Left kidney (tissue), 8 donors: ENCODE data around the gene NLRC3. TPM values are rescaled to one million over a fixed set of nuclear protein-coding genes. Genes with fewer than 3 reads are reported as not detected.
A peak's percentile ranks its signal among the peaks of the same experiment; 100 is the strongest.
"Not testable (repeated sequence)": the region's sequence is repeated elsewhere in the genome, so short reads cannot be mapped to it uniquely, and the experiment has no call there.

Source experiments
- DNase-seq: peaks from one replicate; pipeline ENCODE4 v3.0.0-alpha.2; 2013
- long read RNA-seq, 8 donors: transcript quantifications; one replicate each; lab custom pipeline, GENCODE V29; 2026
- polyA plus RNA-seq: library from polyadenylated mRNA; unstranded; fragments of 120-200 nt; gene quantifications from one replicate; pipeline ENCODE4 v1.2.1, GENCODE V29; 2013; ENCODE audit not compliant: insufficient read length

NLRC3 gene
- polyA plus RNA-seq = 2.1 TPM
- long read RNA-seq, donor 1 = 0 reads
- long read RNA-seq, donor 2 = 0 reads
- long read RNA-seq, donor 3 = 0 reads
- long read RNA-seq, donor 4 = 0 reads
- long read RNA-seq, donor 5 = 0 reads
- long read RNA-seq, donor 6 = 0 reads
- long read RNA-seq, donor 7 = 0 reads
- long read RNA-seq, donor 8 = 0 reads

DNA sequence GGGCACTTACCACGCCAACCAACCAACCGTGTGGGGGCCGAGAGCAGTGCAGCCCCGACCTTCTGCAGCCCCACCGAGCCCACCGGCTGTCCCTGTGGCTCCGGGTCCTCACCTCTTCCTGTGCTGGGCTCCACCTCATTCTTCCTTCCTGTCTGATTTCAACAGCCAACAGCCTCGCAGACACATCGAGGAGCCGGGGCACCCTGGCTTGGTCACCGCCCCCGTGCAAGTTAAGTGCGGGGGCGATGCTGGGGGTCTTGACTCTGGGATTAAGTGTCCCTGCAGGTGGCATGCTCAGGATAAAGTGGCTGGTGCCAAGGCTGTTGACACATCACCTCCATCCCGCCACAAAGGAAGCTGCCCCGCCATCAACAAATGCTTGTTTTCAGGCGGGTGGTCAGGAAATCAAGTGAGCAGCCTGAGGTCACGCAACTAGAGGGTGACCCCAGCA, at the start of gene NLRC3:
Gene NLRC3 (minus strand): TSS at position 102 of the 451 bp plus-strand sequence. CDS start 12,367 bp downstream, outside the sequence.
- no peak for DNase-seq

DNA sequence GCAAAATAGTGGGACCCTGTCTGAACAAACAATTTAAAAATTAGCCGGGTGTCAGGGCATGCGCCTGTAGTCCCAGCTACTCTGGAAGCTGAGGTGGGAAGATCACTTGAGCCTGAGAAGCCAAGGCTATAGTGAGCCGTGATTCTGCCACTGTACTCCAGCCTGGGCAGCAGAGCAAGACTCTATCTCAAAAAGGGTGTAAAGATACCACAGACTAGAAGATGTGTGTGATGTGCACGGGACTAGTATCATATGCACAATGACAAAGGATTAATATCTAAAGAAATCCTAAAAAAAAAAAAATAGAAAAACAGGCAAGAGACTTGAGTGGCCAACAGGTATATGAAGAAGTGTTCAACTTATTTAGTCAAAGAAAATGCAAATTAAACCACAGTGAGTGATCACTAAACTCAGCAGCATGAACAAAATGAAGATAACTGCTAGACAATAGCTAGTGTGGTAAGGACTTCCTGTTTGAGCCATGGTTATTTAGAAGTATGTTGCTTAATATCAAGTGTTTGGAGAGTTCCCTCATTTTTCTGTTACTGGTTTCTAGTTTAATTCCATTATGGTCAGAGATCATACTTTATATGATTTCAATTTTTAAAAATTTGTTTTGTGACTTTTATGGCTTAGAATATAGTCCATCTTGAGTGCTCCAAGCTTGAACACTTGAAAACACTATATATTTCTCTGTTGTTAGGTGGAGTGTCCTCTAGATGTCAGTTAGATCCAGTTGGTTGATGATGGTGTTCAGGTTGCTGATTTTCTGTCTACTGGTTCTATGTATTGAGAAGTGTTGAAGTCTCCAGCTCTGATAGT, 48.9 kb upstream of the NLRC3 start:
- no peak for DNase-seq

DNA sequence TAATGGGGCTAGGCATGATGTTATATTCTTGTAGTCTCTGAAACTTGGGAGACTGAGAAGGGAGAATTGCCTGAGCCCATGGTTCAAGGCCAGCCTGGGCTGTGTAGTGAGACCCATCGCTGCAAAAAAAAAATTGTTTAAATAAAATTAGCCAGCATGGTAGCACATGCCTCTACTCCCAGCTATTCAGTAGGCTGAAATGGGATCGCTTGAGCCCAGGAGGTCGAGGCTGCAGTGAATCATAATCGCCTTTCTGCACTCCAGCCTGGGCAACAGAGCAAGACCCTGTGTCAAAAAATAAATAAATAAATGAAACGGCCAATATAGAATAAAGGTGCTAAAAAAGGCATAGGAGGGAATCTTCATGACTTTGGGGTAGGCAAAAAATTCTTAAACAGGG, 48.1 kb upstream of the NLRC3 start:
- no peak for DNase-seq

DNA sequence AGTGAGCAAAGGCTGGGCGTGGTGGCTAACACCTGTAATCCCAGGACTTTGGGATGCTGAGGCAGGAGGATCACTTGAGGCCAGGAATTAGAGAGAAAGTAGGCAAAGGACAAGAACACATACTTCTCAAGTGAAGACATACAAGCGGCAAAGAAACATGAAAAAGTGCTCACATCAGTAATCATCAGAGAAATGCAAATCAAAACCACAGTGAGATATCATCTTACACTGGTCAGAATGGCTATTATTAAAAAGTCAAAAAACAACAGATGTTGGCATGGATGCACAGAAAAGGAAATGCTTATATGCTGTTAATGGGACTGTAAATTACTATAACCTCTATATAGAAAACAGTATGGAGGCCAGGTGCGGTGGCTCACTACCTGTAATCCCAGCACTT, 46.4 kb upstream of the NLRC3 start:
- DNase-seq = no peak

DNA sequence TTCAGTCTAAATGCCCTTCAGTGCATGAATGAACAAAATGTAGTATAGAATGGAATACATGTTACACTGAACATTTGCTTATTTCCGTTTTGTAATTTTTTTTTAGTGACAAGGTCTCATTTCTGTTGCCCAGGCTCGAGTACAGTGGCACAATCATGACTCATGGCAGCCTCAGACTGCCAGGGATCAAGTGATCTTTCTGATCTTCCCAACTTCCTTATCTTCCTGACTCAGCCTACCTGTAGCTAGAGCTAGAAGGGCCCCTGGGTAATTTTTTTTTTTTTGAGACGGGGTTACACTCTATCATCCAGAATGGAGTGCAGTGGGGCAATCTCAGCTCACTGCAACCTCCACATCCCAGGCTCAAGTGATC, 41.6 kb upstream of the NLRC3 start:
- DNase-seq = no peak

DNA sequence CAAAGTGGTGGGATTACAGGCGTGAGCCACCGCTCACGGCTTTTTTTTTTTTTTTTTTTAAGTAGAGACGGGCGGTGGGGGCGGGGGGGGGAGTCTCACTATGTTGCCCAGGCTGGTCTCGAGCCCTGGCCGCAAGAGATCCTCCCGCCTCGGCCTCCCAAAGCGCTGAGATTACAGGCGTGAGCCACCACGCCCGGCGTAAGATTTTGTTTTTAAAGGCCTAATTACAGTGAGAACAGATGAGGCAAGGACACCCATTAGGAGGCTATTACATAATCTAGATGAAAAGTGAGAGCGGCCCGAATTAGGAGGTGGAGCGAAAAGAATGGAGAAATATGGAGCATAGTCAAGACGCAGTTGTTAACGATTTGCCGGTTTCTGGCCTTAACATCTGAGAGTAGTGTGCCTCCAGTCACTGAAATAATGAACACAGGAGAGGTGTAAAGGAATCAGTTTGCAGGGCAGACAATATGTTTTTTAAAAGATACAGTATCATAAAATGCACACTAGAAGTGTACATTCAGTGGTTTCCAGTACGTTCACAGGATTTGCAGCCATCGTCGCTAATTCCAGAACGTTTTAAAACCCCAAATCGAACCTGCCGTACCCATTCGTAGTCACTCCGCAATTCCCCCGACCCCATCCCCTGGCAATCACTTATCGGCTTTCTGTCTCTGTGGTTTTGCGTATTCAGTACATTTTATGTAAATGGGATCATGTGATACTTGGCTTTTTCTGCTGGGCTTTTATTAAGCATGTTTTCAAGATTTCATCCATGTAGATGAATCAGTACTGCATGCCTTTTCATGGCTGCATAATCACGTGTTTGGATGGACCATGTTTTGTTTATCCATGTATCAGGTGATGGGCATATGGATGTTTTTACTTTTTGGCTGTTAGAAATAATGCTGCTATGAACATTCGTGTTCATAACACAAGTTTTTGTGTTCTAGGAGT, 35.6 kb upstream of the NLRC3 start:
- DNase-seq = no peak

DNA sequence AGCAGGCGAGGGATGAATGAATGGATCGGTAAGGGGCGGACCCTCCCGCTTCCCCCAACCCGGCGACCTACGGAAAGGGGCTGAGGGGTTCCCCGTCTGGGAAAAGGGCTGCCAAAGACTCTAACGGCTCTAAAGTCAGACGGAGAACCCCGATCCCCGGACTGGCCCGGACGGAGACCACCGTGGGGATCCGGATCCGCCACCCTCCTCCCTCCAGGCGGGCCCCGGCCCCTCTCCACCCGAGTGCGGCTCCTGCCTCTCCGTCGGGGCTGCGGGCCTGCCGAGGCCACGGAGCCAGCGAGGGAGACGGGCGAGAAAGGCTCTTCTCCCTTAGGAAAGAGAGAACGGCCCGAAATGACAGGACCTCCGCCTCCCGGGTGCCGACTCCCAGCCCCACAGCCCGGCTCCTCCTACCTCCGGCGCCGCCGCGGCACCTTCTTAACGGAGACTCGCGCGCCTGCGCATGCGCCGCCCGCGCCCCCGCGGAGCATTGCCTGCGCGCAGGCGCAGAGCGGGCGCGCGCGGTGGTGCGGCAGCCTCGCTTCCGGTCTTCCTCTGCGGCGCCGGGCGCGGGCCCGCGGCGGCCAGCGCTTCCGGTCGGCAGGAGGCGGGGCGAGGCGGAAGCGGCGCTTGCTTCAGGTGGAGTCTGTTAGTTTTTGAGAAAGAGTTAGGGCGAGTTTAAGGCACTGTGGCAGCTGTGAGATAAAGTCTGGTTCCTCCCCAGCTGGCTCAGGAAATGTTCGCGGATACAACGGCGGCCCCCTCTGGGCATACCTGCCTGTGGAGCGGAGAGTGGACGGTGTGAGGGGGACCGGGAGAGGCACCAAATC, 34.2 kb upstream of the NLRC3 start, which contains the start of gene SLX4:
Gene SLX4 (minus strand): TSS at position 461 of the 830 bp plus-strand sequence. CDS start 2,642 bp downstream, outside the sequence.
- DNase-seq = peak; percentile 93

- DNase-seq = peak; percentile 1
These were observed 33.5 kb upstream of the NLRC3 start for GRCh38 chr16:3610698-3611145.

GRCh38 chr16:3609895-3610697, 32.9 kb upstream of the NLRC3 start:
- DNase-seq = no peak

DNA sequence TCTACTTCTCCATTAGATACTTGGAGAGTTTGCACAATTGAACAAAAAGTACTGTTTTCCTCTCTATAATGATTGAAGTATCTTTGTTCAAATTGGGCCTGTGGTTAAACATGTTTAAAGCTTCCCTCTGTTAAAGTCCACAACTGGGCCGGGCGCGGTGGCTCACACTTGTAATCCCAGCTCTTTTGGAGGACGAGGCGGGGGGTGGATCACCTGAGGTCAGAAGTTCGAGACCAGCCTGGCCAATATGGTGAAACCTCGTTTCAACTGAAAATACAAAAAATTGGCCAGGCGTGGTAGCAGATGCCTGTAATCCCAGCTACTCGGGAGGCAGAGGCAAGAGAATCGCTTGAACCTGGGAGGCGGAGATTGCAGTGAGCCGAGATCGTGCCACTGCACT, 31.8 kb upstream of the NLRC3 start:
- DNase-seq = not testable (repeated sequence)

GRCh38 chr16:3608069-3608468, 30.9 kb upstream of the NLRC3 start:
- DNase-seq = no peak

- DNase-seq = no peak
These were observed 30.4 kb upstream of the NLRC3 start for GRCh38 chr16:3607634-3608033.

DNA sequence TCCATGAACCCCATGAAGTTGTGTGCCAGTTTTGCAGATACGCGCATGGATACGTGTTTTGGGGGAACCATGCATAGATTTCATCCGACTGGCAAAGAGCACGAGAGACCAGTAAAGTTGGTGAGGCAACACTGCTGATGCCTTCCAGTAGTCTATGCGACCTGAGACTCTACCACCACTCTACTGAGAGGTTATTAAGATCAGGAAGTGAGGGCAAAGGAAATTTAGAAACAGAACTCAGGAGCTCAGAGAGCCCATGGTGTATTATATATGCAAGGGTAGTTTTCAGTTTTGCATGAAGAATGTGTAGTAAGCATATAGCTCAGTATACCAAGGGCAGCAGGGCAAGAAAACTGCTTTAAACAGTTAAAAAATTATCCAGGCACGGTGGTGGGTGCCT, 30.0 kb upstream of the NLRC3 start:
- DNase-seq = no peak

- DNase-seq = no peak
These were observed 29.2 kb upstream of the NLRC3 start for GRCh38 chr16:3606441-3606840.

GRCh38 chr16:3602320-3602653, 25.1 kb upstream of the NLRC3 start:
- DNase-seq = no peak

- DNase-seq = no peak
These were observed 24.6 kb upstream of the NLRC3 start for GRCh38 chr16:3601614-3602319.

DNA sequence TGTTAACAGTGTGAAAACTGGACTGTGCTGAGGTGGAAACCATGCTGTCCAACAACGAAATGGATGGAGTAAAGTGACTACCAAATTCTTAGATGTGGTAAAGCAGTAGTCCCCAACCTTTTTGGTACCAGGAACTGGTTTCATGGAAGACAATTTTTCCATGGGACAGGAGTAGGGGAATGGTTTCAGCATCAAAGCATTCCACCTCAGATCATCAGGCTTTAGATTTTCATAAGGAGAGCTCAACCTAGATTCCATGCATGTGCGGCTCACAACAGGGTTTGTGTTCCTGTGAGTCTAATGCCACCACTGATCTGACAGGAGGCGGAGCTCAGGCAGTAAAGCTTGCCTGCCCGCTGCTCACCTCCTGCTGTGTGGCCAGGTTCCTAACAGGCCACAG, 22.7 kb upstream of the NLRC3 start:
- DNase-seq = no peak

- DNase-seq = no peak
These were observed 21.9 kb upstream of the NLRC3 start for GRCh38 chr16:3599121-3599520.

DNA sequence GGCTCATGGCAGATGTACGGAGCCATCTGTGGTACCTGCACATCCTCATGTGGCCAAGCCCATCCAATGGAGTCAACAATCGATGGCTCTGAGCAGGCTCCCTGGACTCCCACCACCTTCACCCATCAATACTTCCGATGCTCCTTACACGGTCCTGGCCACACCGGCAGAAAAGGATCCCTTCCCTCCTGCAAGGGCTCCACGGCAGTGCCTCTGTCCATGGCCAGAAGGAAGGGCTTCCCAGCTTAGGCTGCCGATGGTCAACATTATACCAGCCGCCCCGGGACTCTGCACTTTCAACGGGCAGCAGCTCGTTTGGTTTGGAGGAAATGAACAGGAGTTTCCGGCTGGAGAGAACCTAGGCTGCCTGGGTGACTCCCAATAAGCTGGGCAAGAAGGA, 21.0 kb upstream of the NLRC3 start:
- DNase-seq = no peak

DNA sequence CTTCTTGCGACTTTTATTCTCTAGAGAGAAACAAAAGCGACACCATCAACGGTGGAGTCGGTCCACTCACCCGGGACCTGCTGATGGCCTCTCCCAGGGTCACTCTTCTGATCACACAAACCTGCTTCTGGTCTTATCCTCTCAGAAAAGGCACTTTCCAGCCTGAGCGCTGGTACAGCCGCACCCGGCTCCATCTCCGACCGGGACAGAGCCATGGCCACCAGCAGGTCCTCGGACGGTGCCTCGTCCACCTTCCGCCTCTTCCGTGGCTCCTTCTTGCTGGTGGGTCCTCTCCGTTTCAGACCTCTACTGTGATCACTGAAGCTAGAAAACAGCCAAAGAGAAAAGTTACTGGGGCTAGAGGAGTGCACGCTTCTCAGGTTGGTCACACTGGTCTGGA, 20.5 kb upstream of the NLRC3 start:
- DNase-seq = no peak
